Measurements from ENCODE around the gene FAM234B.
A peak's percentile ranks its signal among the peaks of the same experiment; 100 is the strongest.

The FAM234B gene

DNA sequence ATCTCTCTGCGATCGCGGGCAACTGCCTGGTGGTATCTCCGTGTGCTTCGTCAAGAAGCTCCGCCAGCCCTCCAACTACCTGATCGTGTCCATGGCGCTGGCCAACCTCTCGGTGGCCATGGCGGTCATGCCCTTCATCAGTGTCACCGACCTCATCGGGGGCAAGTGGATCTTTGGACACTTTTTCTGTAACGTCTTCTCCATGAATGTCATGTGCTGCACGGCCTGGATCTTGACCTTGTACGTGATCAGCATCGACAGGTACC is 42.5 kb upstream of the FAM234B start:
- TF ChIP-seq MYC (IDR thresholded peaks at IDR 0.05; ENCODE audit: low read depth, low read length) (no peak), POLR2A (IDR thresholded peaks at IDR 0.05; ENCODE audit: extremely low read depth, insufficient read length) (no peak), CTCF (IDR thresholded peaks at IDR 0.05; ENCODE audit: low read depth, low read length) (no peak)
- TF ChIP-seq, protein P1, sequence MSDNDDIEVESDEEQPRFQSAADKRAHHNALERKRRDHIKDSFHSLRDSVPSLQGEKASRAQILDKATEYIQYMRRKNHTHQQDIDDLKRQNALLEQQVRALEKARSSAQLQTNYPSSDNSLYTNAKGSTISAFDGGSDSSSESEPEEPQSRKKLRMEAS (IDR thresholded peaks at IDR 0.05; ENCODE audit: low read depth, low read length), result no peak
- peak overlapping the region; percentile 42 for H3K4me3 ChIP-seq (ENCODE audit: low read depth, low read length)
- DNase-seq (ENCODE audit: low read depth), result no peak

DNA sequence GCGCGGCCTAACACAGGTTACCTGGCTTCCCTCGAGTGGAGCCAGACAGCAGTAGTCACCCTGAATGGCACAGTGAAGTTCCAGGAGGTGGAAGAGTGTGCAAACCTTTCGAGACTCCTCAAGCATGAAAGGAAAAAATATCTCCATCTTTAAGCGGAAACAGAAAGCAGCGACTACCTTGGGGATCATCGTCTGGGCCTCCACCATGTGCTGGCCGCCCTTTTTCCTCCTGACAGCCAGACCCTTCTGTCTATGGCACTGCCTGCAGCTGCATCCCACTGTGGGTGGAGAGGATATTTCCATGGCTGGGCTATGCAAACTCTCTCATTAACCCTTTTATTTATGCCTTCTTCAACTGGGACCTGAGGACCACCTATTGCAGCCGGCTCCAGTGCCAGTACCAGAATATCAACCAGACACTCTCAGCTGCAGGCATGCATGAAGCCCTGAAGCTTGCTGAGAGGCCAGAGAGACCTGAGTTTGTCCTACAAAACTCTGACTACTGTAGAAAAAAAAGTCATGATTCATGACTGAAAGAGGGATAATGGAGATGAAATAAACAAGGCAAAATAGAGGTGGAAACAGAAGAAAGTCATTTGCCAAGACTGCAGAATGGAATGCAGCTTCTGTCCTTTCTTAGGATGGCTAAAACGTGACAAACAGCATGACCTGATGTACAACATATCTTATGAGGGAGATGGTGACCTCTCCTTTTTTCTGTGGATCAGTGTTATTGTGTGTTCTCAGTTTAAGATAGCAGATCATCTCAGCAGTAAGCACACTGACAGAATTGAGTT is 41.7 kb upstream of the FAM234B start:
- TF ChIP-seq CTCF (IDR thresholded peaks at IDR 0.05; ENCODE audit: low read depth, low read length) (no peak), MYC (IDR thresholded peaks at IDR 0.05; ENCODE audit: low read depth, low read length) (no peak), POLR2A (IDR thresholded peaks at IDR 0.05; ENCODE audit: extremely low read depth, insufficient read length) (no peak)
- TF ChIP-seq, protein P1 (IDR thresholded peaks at IDR 0.05; ENCODE audit: low read depth, low read length), result no peak
- no peak overlapping the region for H3K4me3 ChIP-seq (ENCODE audit: low read depth, low read length)
- no peak for DNase-seq (ENCODE audit: low read depth)

DNA sequence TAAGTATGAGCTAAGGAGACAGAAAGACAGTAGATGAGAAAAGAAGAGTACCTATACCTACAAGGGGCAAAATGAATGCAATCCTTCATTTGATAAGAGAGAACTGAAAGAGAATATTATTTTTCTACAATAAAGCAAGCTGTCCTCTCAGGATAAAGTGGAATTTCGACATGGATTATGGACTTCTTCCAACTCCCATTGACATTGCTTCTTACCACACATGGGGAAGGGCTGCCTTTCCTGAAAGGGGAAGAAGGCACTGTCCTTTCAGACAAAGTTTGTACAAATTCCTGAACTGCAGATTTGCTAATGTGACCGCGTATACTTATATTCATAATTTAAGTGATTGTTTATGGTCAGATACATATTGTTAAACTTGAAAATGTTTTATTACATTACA is 39.8 kb upstream of the FAM234B start:
- TF ChIP-seq, protein P1 (IDR thresholded peaks at IDR 0.05; ENCODE audit: low read depth, low read length), result no peak
- no peak for DNase-seq (ENCODE audit: low read depth)
- H3K4me3 ChIP-seq (ENCODE audit: low read depth, low read length), result no peak overlapping the region

GRCh38 chr12:13004986-13005385 is 39.2 kb upstream of the FAM234B start:
- H3K4me3 ChIP-seq (ENCODE audit: low read depth, low read length), result no peak overlapping the region
- TF ChIP-seq MYC (IDR thresholded peaks at IDR 0.05; ENCODE audit: low read depth, low read length), result no peak
- no peak for TF ChIP-seq CTCF (IDR thresholded peaks at IDR 0.05; ENCODE audit: low read depth, low read length)
- TF ChIP-seq, protein P1 (IDR thresholded peaks at IDR 0.05; ENCODE audit: low read depth, low read length), result no peak
- TF ChIP-seq POLR2A (IDR thresholded peaks at IDR 0.05; ENCODE audit: extremely low read depth, insufficient read length), result no peak
- no peak for DNase-seq (ENCODE audit: low read depth)

DNA sequence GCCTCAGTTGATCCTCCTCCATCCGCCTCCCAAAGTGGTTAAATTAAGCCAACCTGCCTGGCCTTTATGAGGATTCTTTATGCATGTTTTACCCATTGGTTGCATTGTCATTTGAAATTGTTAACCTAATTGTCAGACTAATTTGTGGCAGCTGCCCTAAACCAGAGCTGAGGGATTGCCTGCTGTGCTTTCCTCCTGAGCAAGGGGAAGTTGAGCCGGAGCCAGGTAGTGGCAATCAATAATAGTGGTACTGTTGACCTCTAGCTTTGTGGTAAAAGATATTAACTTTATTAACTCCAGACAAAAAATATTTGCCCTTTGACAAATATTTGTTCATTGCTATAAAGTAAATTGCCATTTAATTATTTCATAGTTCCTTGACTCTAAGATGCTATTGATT is 38.5 kb upstream of the FAM234B start:
- TF ChIP-seq, protein P1 (IDR thresholded peaks at IDR 0.05; ENCODE audit: low read depth, low read length), result no peak
- no peak for TF ChIP-seq POLR2A (IDR thresholded peaks at IDR 0.05; ENCODE audit: extremely low read depth, insufficient read length)
- TF ChIP-seq CTCF (IDR thresholded peaks at IDR 0.05; ENCODE audit: low read depth, low read length), result no peak
- no peak for TF ChIP-seq MYC (IDR thresholded peaks at IDR 0.05; ENCODE audit: low read depth, low read length)
- DNase-seq (ENCODE audit: low read depth), result no peak

GRCh38 chr12:13007496-13008233 is 36.5 kb upstream of the FAM234B start:
- TF ChIP-seq, protein P1 (IDR thresholded peaks at IDR 0.05; ENCODE audit: low read depth, low read length), result no peak
- TF ChIP-seq CTCF (IDR thresholded peaks at IDR 0.05; ENCODE audit: low read depth, low read length) (no peak), POLR2A (IDR thresholded peaks at IDR 0.05; ENCODE audit: extremely low read depth, insufficient read length) (no peak), MYC (IDR thresholded peaks at IDR 0.05; ENCODE audit: low read depth, low read length) (no peak)
- DNase-seq (ENCODE audit: low read depth), result no peak
- H3K4me3 ChIP-seq (ENCODE audit: low read depth, low read length), result no peak overlapping the region

More for the DNA sequence above, 38.5 kb upstream of the FAM234B start:
- H3K4me3 ChIP-seq (ENCODE audit: low read depth, low read length), result no peak overlapping the region

Data from NB4 (cell line).